Kidney epithelial cell (primary cell): Measurements from ENCODE around the gene GRIK5. TPM values are rescaled to one million over a fixed set of nuclear protein-coding genes. Genes with fewer than 3 reads are reported as not detected.

Experiments
- DNase-seq: peaks from one replicate; pipeline ENCODE4 v3.0.0-alpha.2; 2010; ENCODE audit warnings: low read depth
- H3K27me3 ChIP-seq: 2 replicates; pipeline ENCODE4 v1.6.0; 2011; ENCODE audit warnings: low read length; ENCODE audit not compliant: control insufficient read depth, insufficient read depth
- H3K36me3 ChIP-seq: 2 replicates; pipeline ENCODE4 v1.5.1; 2011; ENCODE audit warnings: low read length; ENCODE audit not compliant: control insufficient read depth, insufficient read depth
- H3K4me3 ChIP-seq: 2 replicates; pipeline ENCODE4 v1.5.1; 2011; ENCODE audit warnings: low read depth, mild to moderate bottlenecking, control low read depth, low read length
- total RNA-seq: library from RNA; depleted of rRNA; stranded (reverse); fragments of >200 nt; gene quantifications from 2 replicates; pipeline ENCODE4 v1.2.3, GENCODE V29; 2015
- TF ChIP-seq, protein P1 (sequence below): IDR thresholded peaks from 2 replicates; pipeline ENCODE4 v1.5.1; 2011; ENCODE audit warnings: mild to moderate bottlenecking, moderate library complexity, low read length, control low read depth, inconsistent platforms; ENCODE audit not compliant: insufficient read depth, poor library complexity, severe bottlenecking

GRIK5 gene
- total RNA-seq, 1 donor from 2014 or later: 14.2 TPM

GRCh38 chr19:42054205-42054604, 15.8 kb downstream of the GRIK5 start:
- no peaks in the 10 kb centered on the region for H3K27me3 ChIP-seq
- H3K36me3 ChIP-seq: no peaks in the 10 kb centered on the region
- no peak for DNase-seq
- TF ChIP-seq, protein P1, sequence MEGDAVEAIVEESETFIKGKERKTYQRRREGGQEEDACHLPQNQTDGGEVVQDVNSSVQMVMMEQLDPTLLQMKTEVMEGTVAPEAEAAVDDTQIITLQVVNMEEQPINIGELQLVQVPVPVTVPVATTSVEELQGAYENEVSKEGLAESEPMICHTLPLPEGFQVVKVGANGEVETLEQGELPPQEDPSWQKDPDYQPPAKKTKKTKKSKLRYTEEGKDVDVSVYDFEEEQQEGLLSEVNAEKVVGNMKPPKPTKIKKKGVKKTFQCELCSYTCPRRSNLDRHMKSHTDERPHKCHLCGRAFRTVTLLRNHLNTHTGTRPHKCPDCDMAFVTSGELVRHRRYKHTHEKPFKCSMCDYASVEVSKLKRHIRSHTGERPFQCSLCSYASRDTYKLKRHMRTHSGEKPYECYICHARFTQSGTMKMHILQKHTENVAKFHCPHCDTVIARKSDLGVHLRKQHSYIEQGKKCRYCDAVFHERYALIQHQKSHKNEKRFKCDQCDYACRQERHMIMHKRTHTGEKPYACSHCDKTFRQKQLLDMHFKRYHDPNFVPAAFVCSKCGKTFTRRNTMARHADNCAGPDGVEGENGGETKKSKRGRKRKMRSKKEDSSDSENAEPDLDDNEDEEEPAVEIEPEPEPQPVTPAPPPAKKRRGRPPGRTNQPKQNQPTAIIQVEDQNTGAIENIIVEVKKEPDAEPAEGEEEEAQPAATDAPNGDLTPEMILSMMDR: no peak
- H3K4me3 ChIP-seq: no peak overlapping the region

- Histone ChIP-seq H3K36me3 (no peaks in the 10 kb centered on the region), H3K27me3 (no peaks in the 10 kb centered on the region), H3K4me3 (no peak overlapping the region)
- DNase-seq: no peak
- TF ChIP-seq, protein P1: no peak
Observed at GRCh38 chr19:42053037-42053935, 16.7 kb downstream of the GRIK5 start.

GRCh38 chr19:42052241-42052863, 17.7 kb downstream of the GRIK5 start:
- DNase-seq: no peak
- Histone ChIP-seq H3K27me3 (no peaks in the 10 kb centered on the region), H3K4me3 (no peak overlapping the region), H3K36me3 (no peaks in the 10 kb centered on the region)
- TF ChIP-seq, protein P1: no peak

DNA sequence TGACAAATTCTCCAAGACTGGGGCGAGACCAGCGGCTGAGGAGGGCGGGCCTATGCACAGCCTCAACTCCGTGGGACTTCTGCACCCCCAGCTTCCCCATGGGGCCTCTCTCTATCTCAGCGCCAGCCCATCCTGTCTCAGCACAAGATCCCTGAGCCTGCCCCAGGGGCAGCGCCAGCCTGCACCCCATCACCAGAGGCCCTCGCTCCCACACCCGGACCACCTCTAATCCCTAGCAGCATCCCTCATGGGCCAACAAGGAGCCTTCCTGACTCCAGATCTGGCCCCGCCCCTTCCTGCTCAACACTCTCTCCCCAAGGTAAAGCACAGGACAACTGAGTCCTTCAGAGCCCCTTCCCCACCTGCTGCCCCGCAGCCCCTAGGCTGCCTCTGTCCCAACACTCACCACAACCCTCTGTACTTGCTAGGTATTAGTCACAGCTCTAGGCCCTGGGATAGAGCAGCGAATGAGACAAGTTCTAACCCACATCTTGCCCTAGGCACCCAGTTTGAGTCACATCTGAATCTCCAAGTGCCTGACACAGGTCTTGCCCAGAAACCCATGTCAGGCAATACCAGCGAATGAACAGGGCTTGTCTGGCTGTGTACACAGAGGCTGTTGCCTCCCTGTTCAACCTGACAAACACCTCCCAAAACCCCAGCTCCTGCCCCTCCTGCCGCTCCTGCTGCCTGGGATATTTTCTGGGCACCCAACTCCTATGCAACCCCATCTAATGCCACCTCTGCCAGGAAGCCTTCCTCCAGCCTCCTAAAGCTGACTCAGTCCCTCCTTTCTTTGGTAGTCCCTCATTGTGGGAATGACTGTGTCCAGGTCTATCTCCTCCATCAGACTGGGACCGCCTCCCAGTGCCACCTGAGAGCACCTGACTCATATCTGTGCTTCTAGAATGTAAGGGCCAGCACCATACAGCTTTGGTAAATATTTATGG, 18.6 kb downstream of the GRIK5 start:
- TF ChIP-seq, protein P1: no peak
- no peaks in the 10 kb centered on the region for H3K27me3 ChIP-seq
- DNase-seq: no peak
- no peaks in the 10 kb centered on the region for H3K36me3 ChIP-seq
- H3K4me3 ChIP-seq: no peak overlapping the region

GRCh38 chr19:42048992-42049391, 21.0 kb downstream of the GRIK5 start:
- TF ChIP-seq, protein P1: no peak
- no peak for DNase-seq
- Histone ChIP-seq H3K36me3 (no peaks in the 10 kb centered on the region), H3K27me3 (no peaks in the 10 kb centered on the region), H3K4me3 (no peak overlapping the region)
